Measurements from ENCODE around the gene MMADHC. TPM values are rescaled to one million over a fixed set of nuclear protein-coding genes. Genes with fewer than 3 reads are reported as not detected.
A peak's percentile ranks its signal among the peaks of the same experiment; 100 is the strongest.

The MMADHC gene
- total RNA-seq (2014; rRNA removed) (99.1 and 130 TPM in 2 replicates), Bru-seq, nascent RNA (percentile 96 among the genes with signal in this experiment), BruChase-seq, experiment 1, labeled RNA remaining after a 6-hour chase (percentile 97 among the genes with signal in this experiment), BruChase-seq, experiment 2, labeled RNA remaining after a 2-hour chase (percentile 96 among the genes with signal in this experiment)
- long read RNA-seq, transcript MMADHC-201 (8 exons, 1,436 nt), result major isoform, 139 of 150 reads
- long read RNA-seq, partial matches to known transcripts, result 4 of 150 reads
- long read RNA-seq, other reads (novel, unspliced or antisense), result 6 of 150 reads

GRCh38 chr2:149587220-149587949, at the start of gene MMADHC:
MMADHC (minus strand) TSS chr2:149587775; CDS start chr2:149587097, 678 bp downstream.
- intact Hi-C loops (cut with micrococcal nuclease), result loop anchor here (10.0 kb wide), 1 partner anchor 1847 kb away; no protein-coding TSS in a partner anchor
- DNase-seq (peak; percentile 97), ATAC-seq (peak; percentile 97)
- peaks cover 51% of the 10 kb centered on the region for H3K79me2 ChIP-seq (ENCODE audit: low read length)
- no peaks in the 10 kb centered on the region for H3F3A ChIP-seq (ENCODE audit: low read length, unreplicated experiment)
- H3K36me3 ChIP-seq (ENCODE audit: low read depth, low read length), result peaks cover 22% of the 10 kb centered on the region
- TF ChIP-seq EZH2 (IDR thresholded peaks at IDR 0.05; ENCODE audit: low read length, unreplicated experiment) (no peak), CTCF (conservative IDR thresholded peaks at IDR 0.05; ENCODE audit: low read depth, low read length) (no peak), EZH2phosphoT487 (IDR thresholded peaks at IDR 0.05; ENCODE audit: borderline replicate concordance, low read length) (no peak)
- H3K9me2 ChIP-seq (replicated peaks; ENCODE audit: low read length), result no peaks in the 10 kb centered on the region
- H3K4me3 ChIP-seq (ENCODE audit: low read length), result peak within 1 kb of the TSS; percentile 88
- H3K27me3 ChIP-seq (ENCODE audit: low read length), result no peaks in the 10 kb centered on the region
- no peaks in the 10 kb centered on the region for H3K9me3 ChIP-seq (ENCODE audit: low read length)
- peaks cover 10% of the 10 kb centered on the region for H4K20me1 ChIP-seq (ENCODE audit: low read length)
- H3K4me1 ChIP-seq (ENCODE audit: insufficient read depth, low read length), result peaks cover 24% of the 10 kb centered on the region
- ChIA-PET CTCF (interaction anchor here (1.0 kb wide), 1 partner anchor 14 kb away, joined by 5 read pairs; no protein-coding TSS in a partner anchor), POLR2A (ENCODE audit: unreplicated experiment) (interaction anchor here (0.5 to 0.6 kb wide), 2 partner anchors 983 to 1783 kb away, joined by 3 to 5 read pairs; no protein-coding TSS in a partner anchor)
- peak within 1 kb of the TSS; percentile 94 for H3K4me2 ChIP-seq (ENCODE audit: low read length)
- H2AFZ ChIP-seq (ENCODE audit: low read length), result peak within 1 kb of the TSS; percentile 83
- peak within 1 kb of the TSS; percentile 93 for H3K9ac ChIP-seq (ENCODE audit: low read length)
- H3K27ac ChIP-seq (ENCODE audit: low read length), result peak within 1 kb of the TSS; percentile 84
- BruUV-seq (replicated peaks), result TSS peak; percentile 50

GRCh38 chr2:149634103-149634502, 46.5 kb upstream of the MMADHC start:
- Histone ChIP-seq H3K9me2 (replicated peaks; ENCODE audit: low read length) (no peaks in the 10 kb centered on the region), H2AFZ (ENCODE audit: low read length) (0 out of 2 replicates have a peak overlapping the region, but pooled peaks have one; percentile 7), H3K4me2 (ENCODE audit: low read length) (no peak overlapping the region), H3K79me2 (ENCODE audit: low read length) (no peaks in the 10 kb centered on the region), H3K4me1 (ENCODE audit: insufficient read depth, low read length) (no peaks in the 10 kb centered on the region), H3K36me3 (ENCODE audit: low read depth, low read length) (no peaks in the 10 kb centered on the region), H4K20me1 (ENCODE audit: low read length) (no peaks in the 10 kb centered on the region), H3F3A (ENCODE audit: low read length, unreplicated experiment) (no peaks in the 10 kb centered on the region), H3K9ac (ENCODE audit: low read length) (no peak overlapping the region), H3K27ac (ENCODE audit: low read length) (peak overlapping the region; percentile 14; the same call in 1 of the 2 replicates), H3K9me3 (ENCODE audit: low read length) (no peaks in the 10 kb centered on the region), H3K4me3 (ENCODE audit: low read length) (no peak overlapping the region), H3K27me3 (ENCODE audit: low read length) (no peaks in the 10 kb centered on the region)
- ChIA-PET POLR2A (ENCODE audit: unreplicated experiment) (no interaction called here), CTCF (no interaction called here)
- intact Hi-C loops (cut with micrococcal nuclease), result no loop called here
- BruUV-seq (replicated peaks), result no TSS peak
- no peak for TF ChIP-seq CTCF (conservative IDR thresholded peaks at IDR 0.05; ENCODE audit: low read depth, low read length)
- TF ChIP-seq EZH2 (IDR thresholded peaks at IDR 0.05; ENCODE audit: low read length, unreplicated experiment), result no peak
- no peak for TF ChIP-seq EZH2phosphoT487 (IDR thresholded peaks at IDR 0.05; ENCODE audit: borderline replicate concordance, low read length)
- peak; percentile 52 for DNase-seq
- peak; percentile 93 for ATAC-seq
